ENCODE measurements around the gene FAM209A.

DNA sequence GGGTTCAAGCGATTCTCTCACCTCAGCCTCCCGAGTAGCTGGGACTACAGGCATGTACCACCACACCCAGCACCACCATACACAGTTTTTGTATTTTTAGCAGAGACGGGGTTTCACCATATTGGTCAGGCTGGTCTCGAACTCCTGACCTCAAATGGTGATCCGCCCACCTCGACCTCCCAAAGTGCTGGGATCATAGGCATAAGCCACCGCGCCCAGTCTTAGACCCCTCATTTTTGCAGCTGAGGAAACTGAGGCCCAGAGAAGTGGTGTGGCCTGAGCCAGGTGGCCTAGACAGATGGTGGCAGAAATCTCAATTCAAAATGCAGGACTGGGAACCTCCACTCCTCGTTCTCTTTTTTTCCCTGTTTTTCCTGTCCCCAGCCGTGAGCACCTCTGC lies 12.6 kb upstream of the FAM209A start:
- TF ChIP-seq, protein P1, sequence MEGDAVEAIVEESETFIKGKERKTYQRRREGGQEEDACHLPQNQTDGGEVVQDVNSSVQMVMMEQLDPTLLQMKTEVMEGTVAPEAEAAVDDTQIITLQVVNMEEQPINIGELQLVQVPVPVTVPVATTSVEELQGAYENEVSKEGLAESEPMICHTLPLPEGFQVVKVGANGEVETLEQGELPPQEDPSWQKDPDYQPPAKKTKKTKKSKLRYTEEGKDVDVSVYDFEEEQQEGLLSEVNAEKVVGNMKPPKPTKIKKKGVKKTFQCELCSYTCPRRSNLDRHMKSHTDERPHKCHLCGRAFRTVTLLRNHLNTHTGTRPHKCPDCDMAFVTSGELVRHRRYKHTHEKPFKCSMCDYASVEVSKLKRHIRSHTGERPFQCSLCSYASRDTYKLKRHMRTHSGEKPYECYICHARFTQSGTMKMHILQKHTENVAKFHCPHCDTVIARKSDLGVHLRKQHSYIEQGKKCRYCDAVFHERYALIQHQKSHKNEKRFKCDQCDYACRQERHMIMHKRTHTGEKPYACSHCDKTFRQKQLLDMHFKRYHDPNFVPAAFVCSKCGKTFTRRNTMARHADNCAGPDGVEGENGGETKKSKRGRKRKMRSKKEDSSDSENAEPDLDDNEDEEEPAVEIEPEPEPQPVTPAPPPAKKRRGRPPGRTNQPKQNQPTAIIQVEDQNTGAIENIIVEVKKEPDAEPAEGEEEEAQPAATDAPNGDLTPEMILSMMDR (conservative IDR thresholded peaks at IDR 0.05; ENCODE audit: low read length) = no peak
- no peak for TF ChIP-seq EZH2phosphoT487 (IDR thresholded peaks at IDR 0.05; ENCODE audit: borderline replicate concordance, low read depth, low read length)
